HG03469 (cell line): Measurements from ENCODE around the gene CPNE2.
"Not testable (repeated sequence)": the region's sequence is repeated elsewhere in the genome, so short reads cannot be mapped to it uniquely, and the experiment has no call there.

ENCODE experiments used
- ATAC-seq: cut with Tn5 transposase; IDR thresholded peaks from one replicate; pipeline ENCODE4 v1.9.1; 2021; ENCODE audit warnings: mild to moderate bottlenecking, moderate library complexity, moderate number of reproducible peaks; ENCODE audit not compliant: unreplicated experiment

The CPNE2 gene

GRCh38 chr16:57189527-57189926, 97.1 kb downstream of the CPNE2 start:
- ATAC-seq: not testable (repeated sequence)

- ATAC-seq: no peak
Measured at GRCh38 chr16:57190136-57190535, 97.8 kb downstream of the CPNE2 start.

GRCh38 chr16:57191056-57191571, 98.7 kb downstream of the CPNE2 start:
- ATAC-seq: no peak

- ATAC-seq: no peak
Measured at GRCh38 chr16:57192146-57192545, 99.8 kb downstream of the CPNE2 start.

- ATAC-seq: no peak
Measured at GRCh38 chr16:57192720-57193486, 100.5 kb downstream of the CPNE2 start.

- ATAC-seq: no peak
Measured at GRCh38 chr16:57194512-57194911, 102.1 kb downstream of the CPNE2 start.

- no peak for ATAC-seq
Measured at GRCh38 chr16:57196286-57196685, 103.9 kb downstream of the CPNE2 start.

- ATAC-seq: no peak
Measured at GRCh38 chr16:57196753-57197152, 104.4 kb downstream of the CPNE2 start.
